HepG2 (cell line): ENCODE measurements around the gene LRRC4. TPM values are rescaled to one million over a fixed set of nuclear protein-coding genes. Genes with fewer than 3 reads are reported as not detected.
A peak's percentile ranks its signal among the peaks of the same experiment; 100 is the strongest.

Source experiments
- ATAC-seq: fragments of 200-7000 bp; cut with Tn5 transposase; 3 replicates; pipeline ENCODE4 v1.9.1; 2020; ENCODE audit warnings: mild to moderate bottlenecking, moderate library complexity
- BruUV-seq: library from RNA; stranded (reverse); fragments of 400-500 nt; replicated peaks from 2 replicates; lab custom pipeline; 2021; lab: Mats Ljungman, UMichigan
- CTCF ChIA-PET: fragments of 300-600 bp; formaldehyde crosslinking; extraction: SDS; loops from one replicate; lab custom pipeline; 2021; ENCODE audit warnings: low total read pairs, inconsistent platforms, low intra/inter-chr PET ratio; lab: Yijun Ruan, JAX
- POLR2A ChIA-PET: fragments of 350-600 bp; sonication (Branson Sonifier 250); formaldehyde crosslinking; loops from one replicate; lab custom pipeline; 2020; ENCODE audit warnings: antibody characterized with exemption, inconsistent platforms; lab: Yijun Ruan, JAX
- DNase-seq: peaks from one replicate; pipeline ENCODE4 v3.0.0-alpha.2; 2015; ENCODE audit warnings: low spot score
- FAIRE-seq: peaks from 3 replicates; lab custom pipeline; 2011; peaks lifted over from hg19 to GRCh38; lab: Jason Lieb, UNC
- H2AFZ ChIP-seq: one replicate; pipeline ENCODE4 v1.6.1; 2011; ENCODE audit warnings: low read length, inconsistent platforms
- H3K27ac ChIP-seq: fragments of 300-600 bp; 3 replicates; pipeline ENCODE4 v1.8.0; 2011; ENCODE audit warnings: mixed run types, mild to moderate bottlenecking, mixed read lengths, low read length, inconsistent platforms; ENCODE audit not compliant: insufficient read depth; ENCODE audit errors: extremely low read length
- H3K27me3 ChIP-seq, 2 experiments: fragments of 200-600 bp in 1 of 2; 2 replicates in 1 of 2; 3 replicates in 1 of 2; pipeline versions ENCODE4 v1.6.0 to v1.8.0; 2011; ENCODE audit warnings: low read length in 2 of 2, mild to moderate bottlenecking in 2 of 2, moderate library complexity in 2 of 2, inconsistent platforms in 1 of 2; ENCODE audit not compliant: insufficient read depth in 2 of 2, control insufficient read depth in 1 of 2
- H3K36me3 ChIP-seq, 2 experiments: fragments of 200-600 bp in 1 of 2; replicated peaks in 1 of 2; 2 replicates in 1 of 2; 3 replicates in 1 of 2; pipeline versions ENCODE4 v1.5.1 to v1.8.0; 2011; ENCODE audit warnings: low read length in 2 of 2, inconsistent platforms in 1 of 2; ENCODE audit not compliant: insufficient read depth in 2 of 2, control insufficient read depth in 1 of 2
- H3K4me1 ChIP-seq: 2 replicates; pipeline ENCODE4 v1.5.1; 2012; ENCODE audit warnings: low read length, inconsistent platforms; ENCODE audit not compliant: insufficient read depth
- H3K4me2 ChIP-seq: 2 replicates; pipeline ENCODE4 v1.6.0; 2011; ENCODE audit warnings: low read depth, low read length, inconsistent platforms
- H3K4me3 ChIP-seq, 3 experiments: fragments of 200-600 bp in 1 of 3; sonication (generic), shearing (Covaris generic) in 1 of 3; replicated peaks in 1 of 3; 2 replicates each; pipeline ENCODE4 v1.5.1; 2011 to 2016; ENCODE audit warnings: low read length in 3 of 3, inconsistent platforms in 2 of 3, low read depth in 2 of 3, mild to moderate bottlenecking in 2 of 3, control low read depth in 1 of 3, mixed read lengths in 1 of 3; ENCODE audit not compliant: insufficient read depth in 1 of 3
- H3K79me2 ChIP-seq: one replicate; pipeline ENCODE4 v1.6.1; 2011; ENCODE audit warnings: low read length, inconsistent platforms; ENCODE audit not compliant: insufficient read depth
- H3K9ac ChIP-seq: 2 replicates; pipeline ENCODE4 v1.6.0; 2011; ENCODE audit warnings: mild to moderate bottlenecking, low read depth, low read length, inconsistent platforms; ENCODE audit not compliant: insufficient read depth
- H3K9me3 ChIP-seq: 2 replicates; pipeline ENCODE4 v1.5.1; 2012; ENCODE audit warnings: mild to moderate bottlenecking, low read length
- H4K20me1 ChIP-seq: 2 replicates; pipeline ENCODE4 v1.6.0; 2011; ENCODE audit warnings: inconsistent platforms, mild to moderate bottlenecking, low read length, moderate library complexity; ENCODE audit not compliant: insufficient read depth
- CTCF ChIP-seq: sonication (generic); formaldehyde crosslinking; IDR thresholded peaks from 2 replicates; pipeline ENCODE4 v1.5.0; 2020; ENCODE audit warnings: mild to moderate bottlenecking, missing genetic modification reagents, moderate library complexity
- HIVEP1 ChIP-seq: sonication (generic); formaldehyde crosslinking; IDR thresholded peaks from 2 replicates; pipeline ENCODE4 v1.4.0; 2020; ENCODE audit warnings: mild to moderate bottlenecking, missing genetic modification reagents
- SMYD3 ChIP-seq: sonication (generic); formaldehyde crosslinking; IDR thresholded peaks from 2 replicates; pipeline ENCODE4 v1.8.1; 2023; ENCODE audit warnings: mild to moderate bottlenecking, missing genetic modification reagents
- STAG1 ChIP-seq: sonication (generic); formaldehyde crosslinking; IDR thresholded peaks from 2 replicates; pipeline ENCODE4 v1.4.0; 2020; ENCODE audit warnings: missing genetic modification reagents
- ZNF431 ChIP-seq: sonication (generic); formaldehyde crosslinking; IDR thresholded peaks from 2 replicates; pipeline ENCODE4 v1.9.0; 2022; ENCODE audit warnings: missing genetic modification reagents, low read depth, mild to moderate bottlenecking, borderline replicate concordance
- ZNF768 ChIP-seq: sonication (generic); formaldehyde crosslinking; IDR thresholded peaks from 2 replicates; pipeline ENCODE4 v1.4.0; 2020; ENCODE audit warnings: missing genetic modification reagents
- ZSCAN29 ChIP-seq: sonication (generic); formaldehyde crosslinking; conservative IDR thresholded peaks from 2 replicates; pipeline ENCODE4 v1.4.0; 2020; ENCODE audit warnings: mild to moderate bottlenecking, missing genetic modification reagents
- WGBS: methylation state at CpG from one replicate; pipeline ENCODE4 v1.1.6; 2017; ENCODE audit warnings: low lambda C conversion rate; 5-methylcytosine and 5-hydroxymethylcytosine counted together
- in situ Hi-C: cut with HindIII; loops from 2 replicates; pipeline ENCODE4 v1.10.0; 2017; ENCODE audit warnings: low pct_unique_long_range_greater_than_20kb; ENCODE audit not compliant: extremely low pct_ligation_motif_present
- intact Hi-C: fragments of 100-400 bp; cut with micrococcal nuclease; formaldehyde crosslinking; loops from one replicate; pipeline ENCODE4 v1.10.0; 2022; ENCODE audit not compliant: unreplicated experiment
- polyA plus RNA-seq, 8 experiments: library from polyadenylated mRNA; depleted of rRNA in 3 of 8; stranded (reverse) in 7 of 8; unstranded in 1 of 8; fragments of >200 nt; fragmentation: Illumina TruSeq in 4 of 8; extraction: Trizol in 4 of 8; gene quantifications; 2 replicates each; pipeline versions ENCODE4 v1.2.1 to v1.2.3, GENCODE V29; 2011 to 2016; ENCODE audit warnings: low read depth in 4 of 8, missing spikeins in 1 of 8, mixed read lengths in 1 of 8; ENCODE audit not compliant: insufficient read depth in 1 of 8
- total RNA-seq, 5 experiments: library from RNA; depleted of rRNA; stranded (reverse); fragments of >200 nt; fragmentation: Illumina TruSeq; extraction: Trizol; gene quantifications; 2 replicates each; pipeline ENCODE4 v1.2.3, GENCODE V29; 2016; ENCODE audit warnings: low read depth in 1 of 5

LRRC4 gene
- total and polyA plus RNA-seq, 2 of the 13 experiments (the other 11 are each of a cell fraction or from before 2014, with no cell fraction given), result not detected

DNA sequence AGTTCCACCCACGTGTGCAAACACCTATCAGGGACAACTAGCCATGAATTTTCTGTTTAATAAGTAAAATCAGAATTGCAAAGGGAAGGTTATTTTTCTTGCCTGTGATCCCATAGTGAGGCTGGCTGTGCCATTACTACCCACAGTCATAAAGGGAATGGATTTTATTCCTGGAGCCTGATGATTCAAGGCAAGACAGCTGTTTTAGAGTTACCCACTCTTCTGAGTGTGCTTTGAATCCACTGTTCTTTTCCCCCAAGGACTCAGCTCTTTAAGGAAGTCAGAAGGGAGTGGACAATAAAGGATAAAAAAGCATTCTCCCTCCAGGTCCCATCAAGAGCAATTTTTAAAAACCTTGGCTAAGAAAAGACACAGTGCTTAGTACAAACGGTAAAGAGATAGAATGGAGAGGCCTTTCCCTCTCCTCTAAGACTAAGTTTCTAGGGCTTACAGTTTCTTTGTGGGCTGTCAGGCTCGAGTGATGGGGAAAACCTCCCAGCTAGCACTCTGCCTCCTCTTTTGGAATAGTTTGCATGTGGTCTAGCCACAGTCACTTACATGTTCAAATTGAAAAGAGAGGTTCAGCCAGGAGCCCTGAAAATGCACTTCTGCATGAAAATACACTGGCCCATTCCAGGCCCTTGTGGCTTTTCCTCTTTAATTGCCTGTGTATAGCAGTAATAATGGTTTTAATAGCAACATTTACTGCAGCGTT, 5.1 kb upstream of the LRRC4 start:
- in situ Hi-C loops (no loop called here), intact Hi-C loops (loop anchor here (5.0 kb wide), 1 partner anchor 171 kb away; no protein-coding TSS in a partner anchor)
- DNase-seq (no peak), ATAC-seq (no peak)
- H3K9me3 ChIP-seq, result no peaks in the 10 kb centered on the region
- no peak overlapping the region for H3K9ac ChIP-seq
- no peak overlapping the region for H3K27ac ChIP-seq
- TF ChIP-seq HIVEP1 (CRISPR knock-in tag) (no peak), ZNF431 (no peak), ZNF768 (no peak), SMYD3 (CRISPR knock-in tag) (no peak)
- TF ChIP-seq, all 625 proteins: peak for 0
- Histone ChIP-seq H3K4me3 (no peak overlapping the region), H3K4me1 (no peaks in the 10 kb centered on the region), H2AFZ (no peak overlapping the region), H3K36me3 (peaks cover 2 to 17% of the 10 kb centered on the region in 2 experiments; a peak in 2 of 5 replicates), H3K27me3 (no peaks in the 10 kb centered on the region), H4K20me1 (no peaks in the 10 kb centered on the region; the same call in 1 of the 2 replicates), H3K79me2 (no peaks in the 10 kb centered on the region), H3K4me2 (no peak overlapping the region)
- POLR2A ChIA-PET, result no interaction called here
- BruUV-seq, result no TSS peak
- CTCF ChIA-PET, result no interaction called here
- no peak for FAIRE-seq
- WGBS, result 96% methylated on average over 4 of the region's 4 CpGs

DNA sequence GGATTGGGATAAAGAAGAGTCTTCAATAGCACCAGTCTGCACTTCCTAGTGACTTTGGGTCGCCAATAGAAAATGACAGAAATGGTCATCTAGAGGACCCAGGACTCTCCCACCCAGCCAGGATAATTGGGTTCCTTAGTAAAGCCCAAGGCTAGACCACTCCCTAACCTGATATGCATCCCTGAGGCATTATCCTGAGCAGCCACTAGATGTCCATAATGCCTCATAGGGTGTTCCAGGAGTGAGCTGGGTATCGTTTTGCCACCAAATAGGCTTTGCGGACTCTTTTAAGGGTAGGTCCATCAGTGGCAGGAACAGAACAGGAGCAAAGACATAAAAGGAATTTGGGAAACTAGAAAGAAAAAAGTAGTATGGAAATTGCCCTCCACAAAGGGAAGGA, 4.5 kb upstream of the LRRC4 start:
- ChIA-PET CTCF (no interaction called here), POLR2A (no interaction called here)
- Histone ChIP-seq H4K20me1 (no peaks in the 10 kb centered on the region; the same call in 1 of the 2 replicates), H3K9me3 (no peaks in the 10 kb centered on the region), H3K27me3 (no peaks in the 10 kb centered on the region), H3K4me2 (no peak overlapping the region), H3K4me3 (no peak overlapping the region), H3K9ac (no peak overlapping the region), H3K36me3 (peaks cover 0 to 15% of the 10 kb centered on the region in 2 experiments; a peak in 1 of 5 replicates), H3K4me1 (no peaks in the 10 kb centered on the region), H3K27ac (no peak overlapping the region), H3K79me2 (no peaks in the 10 kb centered on the region), H2AFZ (no peak overlapping the region)
- DNase-seq (peak; percentile 21), FAIRE-seq (no peak), ATAC-seq (peak; percentile 78)
- no TSS peak for BruUV-seq
- intact Hi-C loops (loop anchor here (5.0 kb wide), 1 partner anchor 172 kb away; no protein-coding TSS in a partner anchor), in situ Hi-C loops (no loop called here)
- TF ChIP-seq CTCF (CRISPR knock-in tag) (peak; percentile 47), STAG1 (CRISPR knock-in tag) (peak; percentile 34), ZSCAN29 (CRISPR knock-in tag) (no peak)
- 88% methylated on average over 3 of the region's 3 CpGs for WGBS
